ENCODE data around the gene ULK4.

ULK4 gene

DNA sequence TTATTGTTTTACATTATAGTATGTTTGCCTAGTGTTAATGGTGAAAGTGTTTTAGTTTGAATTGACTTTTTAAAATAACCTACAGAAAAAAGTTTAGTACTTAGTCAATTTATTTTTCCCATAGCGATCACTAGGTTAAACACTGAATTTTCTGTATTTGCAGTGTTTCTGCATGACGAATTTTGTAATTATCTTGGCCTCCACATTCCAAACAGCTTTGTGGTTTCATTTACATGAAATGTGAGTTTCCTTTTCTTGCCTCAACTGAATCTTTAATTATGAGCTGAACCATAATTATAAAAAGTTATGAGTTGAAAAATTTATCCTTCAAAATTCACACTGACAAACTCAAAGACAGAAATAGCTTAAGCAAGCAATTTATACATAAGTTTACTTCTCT is 527.1 kb downstream of the ULK4 start:
- H3K9me3 Mint-ChIP-seq, result no peaks in the 10 kb centered on the region
- H3K27ac Mint-ChIP-seq, result no peak overlapping the region
- no peaks in the 10 kb centered on the region for H3K4me1 Mint-ChIP-seq (ENCODE audit: low read depth in 2 of 2)
- H3K27me3 Mint-ChIP-seq, result no peaks in the 10 kb centered on the region
- ATAC-seq (replicated peaks) (no peak), DNase-seq (no peak)
- peaks cover 3% of the 10 kb centered on the region for H3K36me3 Mint-ChIP-seq (ENCODE audit: insufficient read depth)
- H3K4me3 Mint-ChIP-seq, result no peak overlapping the region

DNA sequence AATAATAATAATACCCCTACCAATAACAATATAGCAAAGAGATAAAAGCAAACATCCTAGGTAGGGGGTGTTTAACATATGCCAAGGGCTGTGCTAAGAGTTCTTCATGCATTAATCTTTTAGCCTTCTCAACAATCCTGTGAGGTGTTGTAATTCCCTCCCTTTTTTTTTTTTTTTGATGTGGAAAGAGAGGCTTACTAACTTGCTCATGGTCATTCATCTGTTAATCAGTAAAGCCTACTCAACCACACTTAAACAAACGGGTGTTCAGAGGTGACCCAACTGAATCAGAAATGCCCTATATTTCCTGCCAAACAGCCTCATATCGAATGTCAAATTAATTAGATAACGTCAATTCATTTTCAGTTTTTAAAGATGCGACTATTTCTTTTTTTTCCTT is 530.5 kb downstream of the ULK4 start:
- H3K36me3 Mint-ChIP-seq (ENCODE audit: insufficient read depth), result peaks cover 3% of the 10 kb centered on the region
- H3K27me3 Mint-ChIP-seq, result peaks cover 0 to 16% of the 10 kb centered on the region in 2 donors
- no peak overlapping the region for H3K27ac Mint-ChIP-seq
- ATAC-seq (replicated peaks), result no peak
- DNase-seq, result no peak
- peaks cover under 1 to 3% of the 10 kb centered on the region in 2 donors for H3K9me3 Mint-ChIP-seq
- peaks cover 0 to 2% of the 10 kb centered on the region in 2 donors for H3K4me1 Mint-ChIP-seq (ENCODE audit: low read depth in 2 of 2)
- no peak overlapping the region for H3K4me3 Mint-ChIP-seq

DNA sequence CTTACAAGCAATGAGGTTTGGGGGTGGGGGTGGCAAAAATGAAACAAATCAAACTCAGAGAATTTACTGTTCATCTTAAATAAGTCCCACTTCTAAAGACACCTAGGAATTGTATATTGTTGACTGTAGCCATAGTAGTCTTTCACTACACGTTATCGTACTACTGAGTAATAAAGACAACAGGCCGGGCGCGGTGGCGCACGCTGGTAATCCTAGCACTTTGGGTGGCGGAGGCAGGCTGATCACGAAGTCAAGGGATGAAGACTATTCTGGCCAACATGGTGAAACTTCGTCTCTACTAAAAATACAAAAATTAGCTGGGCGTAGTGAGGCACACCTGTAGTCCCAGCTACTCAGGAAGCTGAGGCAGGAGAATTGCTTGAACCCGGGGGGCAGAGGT is 531.0 kb downstream of the ULK4 start:
- Mint-ChIP-seq H3K27me3 (peaks cover 0 to 19% of the 10 kb centered on the region in 2 donors), H3K36me3 (ENCODE audit: insufficient read depth) (peaks cover 3% of the 10 kb centered on the region), H3K4me1 (ENCODE audit: low read depth in 2 of 2) (peaks cover 0 to 7% of the 10 kb centered on the region in 2 donors), H3K9me3 (peaks cover 3 to 8% of the 10 kb centered on the region in 2 donors), H3K27ac (no peak overlapping the region), H3K4me3 (no peak overlapping the region)
- no peak for ATAC-seq (replicated peaks)
- DNase-seq, result no peak

DNA sequence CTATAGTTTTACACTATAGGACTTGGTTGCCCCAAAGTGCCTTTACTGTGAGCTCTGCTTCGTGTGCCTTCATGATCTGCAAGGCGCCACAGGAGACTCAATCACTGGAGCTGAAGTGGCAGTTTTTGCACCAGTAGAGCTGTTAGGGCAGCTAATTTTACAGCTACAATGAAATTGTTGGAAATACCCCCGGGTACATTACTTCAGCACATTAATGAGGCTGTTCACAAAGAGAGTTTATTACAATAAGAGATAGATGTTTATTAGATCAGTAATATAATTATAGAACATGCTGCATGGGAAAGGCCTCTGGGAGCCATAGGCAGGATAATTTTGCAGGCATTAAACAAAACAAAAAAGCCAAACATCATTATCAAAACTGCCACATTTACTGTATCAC is 531.5 kb downstream of the ULK4 start:
- Mint-ChIP-seq H3K4me3 (no peak overlapping the region), H3K4me1 (ENCODE audit: low read depth in 2 of 2) (peaks cover 0 to 10% of the 10 kb centered on the region in 2 donors), H3K27ac (no peak overlapping the region), H3K36me3 (ENCODE audit: insufficient read depth) (peaks cover 3% of the 10 kb centered on the region), H3K9me3 (peaks cover 3 to 9% of the 10 kb centered on the region in 2 donors), H3K27me3 (peaks cover 0 to 19% of the 10 kb centered on the region in 2 donors)
- DNase-seq, result no peak
- no peak for ATAC-seq (replicated peaks)

DNA sequence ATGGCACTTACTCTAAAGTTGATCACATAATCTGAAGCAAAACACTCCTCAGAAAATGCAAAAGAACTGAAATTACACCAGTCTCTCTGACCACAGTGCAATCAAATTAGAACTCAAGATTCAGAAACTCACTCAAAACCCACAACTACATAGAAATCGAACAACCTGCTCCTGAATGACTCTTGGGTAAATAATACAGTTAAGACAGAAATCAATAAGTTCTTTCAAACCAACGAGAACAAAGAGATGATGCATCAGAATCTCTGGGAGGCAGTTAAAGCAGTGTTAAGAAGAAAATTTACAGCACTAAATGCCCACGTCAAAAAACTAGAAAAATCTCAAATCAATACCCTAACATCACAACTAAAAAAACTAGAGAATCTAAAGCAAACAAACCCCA is 535.4 kb downstream of the ULK4 start:
- Mint-ChIP-seq H3K9me3 (peaks cover 3 to 9% of the 10 kb centered on the region in 2 donors), H3K4me1 (ENCODE audit: low read depth in 2 of 2) (peaks cover 18 to 21% of the 10 kb centered on the region in 2 donors), H3K36me3 (ENCODE audit: insufficient read depth) (peaks cover 3% of the 10 kb centered on the region), H3K27me3 (peaks cover 0 to 19% of the 10 kb centered on the region in 2 donors), H3K4me3 (no peak overlapping the region), H3K27ac (no peak overlapping the region)
- DNase-seq, result no peak
- ATAC-seq (replicated peaks), result no peak

DNA sequence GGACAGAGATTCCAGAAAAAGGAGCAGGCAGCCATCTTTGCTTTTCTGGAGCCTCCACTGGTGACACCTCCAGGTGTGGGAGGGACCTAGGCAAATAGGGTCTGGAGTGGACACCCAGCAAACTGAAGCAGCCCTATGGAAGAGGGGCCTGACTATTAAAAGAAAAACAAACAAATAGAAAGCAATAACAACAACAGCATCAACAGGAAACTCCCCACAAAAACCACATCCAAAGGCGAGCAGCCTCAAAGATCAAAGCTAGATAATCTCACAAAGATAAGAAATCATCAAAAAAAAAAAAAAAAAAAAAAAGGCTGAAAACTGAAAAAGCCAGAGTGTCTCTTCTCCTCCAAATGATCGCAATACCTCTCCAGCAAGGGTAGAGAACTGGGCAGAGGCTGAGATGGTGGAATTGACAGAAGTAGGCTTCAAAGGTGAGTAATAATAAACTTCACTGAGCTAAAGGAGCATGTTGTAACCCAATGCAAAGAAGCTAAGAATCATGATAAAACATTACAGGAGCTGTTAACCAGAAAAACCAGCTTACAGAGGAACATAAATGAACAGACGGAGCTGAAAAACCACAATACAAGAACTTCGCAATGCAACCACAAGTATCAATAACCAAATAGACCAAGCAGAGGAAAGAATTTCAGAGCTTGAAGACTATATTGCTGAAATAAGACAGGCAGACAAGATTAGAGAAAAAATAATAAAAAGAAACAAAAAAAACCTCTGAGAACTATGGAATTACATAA is 537.2 kb downstream of the ULK4 start:
- ATAC-seq (replicated peaks) (peak; percentile 22), DNase-seq (no peak)
- no peaks in the 10 kb centered on the region for H3K36me3 Mint-ChIP-seq (ENCODE audit: insufficient read depth)
- peak overlapping the region; percentile 32 to 85 for H3K27ac Mint-ChIP-seq
- H3K27me3 Mint-ChIP-seq, result peaks cover 0 to 19% of the 10 kb centered on the region in 2 donors
- peak overlapping the region; percentile 60 to 67 for H3K4me3 Mint-ChIP-seq
- peaks cover 3 to 9% of the 10 kb centered on the region in 2 donors for H3K9me3 Mint-ChIP-seq
- H3K4me1 Mint-ChIP-seq (ENCODE audit: low read depth in 2 of 2), result peaks cover 20 to 24% of the 10 kb centered on the region in 2 donors

DNA sequence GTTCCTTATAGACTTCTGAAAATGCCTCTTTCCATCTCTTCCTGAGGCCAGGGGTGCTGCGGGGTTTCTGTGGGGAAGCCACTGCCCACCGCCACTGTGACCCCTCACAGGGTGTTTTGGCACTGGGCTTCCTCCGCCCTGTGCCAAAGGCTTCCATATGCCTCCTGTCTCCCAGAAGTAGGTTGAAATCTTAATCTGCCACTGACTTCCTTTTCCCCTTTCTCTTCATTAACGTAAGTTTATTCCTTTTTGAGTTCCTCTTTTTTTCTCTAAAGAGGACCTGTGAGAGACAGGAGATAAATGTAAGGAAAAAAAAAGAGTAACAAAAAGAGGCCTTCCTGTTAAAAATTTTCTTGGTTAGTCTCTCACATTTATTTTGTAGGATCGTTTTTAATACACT is 542.1 kb downstream of the ULK4 start:
- no peaks in the 10 kb centered on the region for H3K9me3 Mint-ChIP-seq
- no peaks in the 10 kb centered on the region for H3K36me3 Mint-ChIP-seq (ENCODE audit: insufficient read depth)
- H3K4me1 Mint-ChIP-seq (ENCODE audit: low read depth in 2 of 2), result peaks cover 21 to 28% of the 10 kb centered on the region in 2 donors
- no peak for ATAC-seq (replicated peaks)
- H3K27ac Mint-ChIP-seq, result no peak overlapping the region
- peak overlapping the region; percentile 1 for H3K4me3 Mint-ChIP-seq
- H3K27me3 Mint-ChIP-seq, result no peaks in the 10 kb centered on the region
- DNase-seq, result no peak

DNA sequence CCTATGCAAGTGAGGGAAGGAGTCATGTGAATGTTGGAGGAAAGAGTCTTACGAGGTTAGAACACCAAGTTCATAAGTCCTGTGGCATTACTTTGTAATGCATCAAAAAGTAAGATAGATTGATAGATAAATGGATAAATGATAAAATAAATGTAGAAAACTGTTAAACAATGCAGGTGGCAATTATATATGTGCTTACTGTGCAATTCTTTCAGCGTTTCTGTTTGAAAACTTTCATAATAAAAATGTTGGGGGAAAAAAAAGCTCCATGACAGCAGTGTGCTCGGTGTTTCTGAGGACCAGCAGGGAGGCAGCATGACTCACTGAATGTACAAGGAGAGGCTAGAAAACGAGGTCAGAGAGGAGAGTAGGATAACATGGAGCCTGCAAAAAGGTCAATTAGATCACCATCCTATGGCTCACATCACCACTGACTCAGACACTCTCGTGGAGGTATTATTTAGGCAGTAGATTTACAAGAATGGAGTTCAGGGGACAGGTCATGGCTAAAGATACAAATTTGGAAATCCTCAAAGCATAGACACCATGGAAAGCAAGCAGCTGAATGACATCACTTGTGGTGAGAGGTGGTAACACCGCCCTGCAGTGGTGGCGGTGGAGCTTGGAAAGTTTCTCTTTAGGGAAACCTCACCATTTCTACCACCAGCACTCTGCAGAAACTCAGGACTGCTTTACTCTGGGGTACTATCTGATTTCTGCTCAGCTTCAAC is 542.8 kb downstream of the ULK4 start:
- H3K36me3 Mint-ChIP-seq (ENCODE audit: insufficient read depth), result no peaks in the 10 kb centered on the region
- H3K4me3 Mint-ChIP-seq, result peak overlapping the region; percentile 1
- no peaks in the 10 kb centered on the region for H3K9me3 Mint-ChIP-seq
- H3K27ac Mint-ChIP-seq, result peak overlapping the region; percentile 0 to 21
- DNase-seq, result peak; percentile 1 to 6 (median 3)
- peak; percentile 86 for ATAC-seq (replicated peaks)
- H3K27me3 Mint-ChIP-seq, result no peaks in the 10 kb centered on the region
- H3K4me1 Mint-ChIP-seq (ENCODE audit: low read depth in 2 of 2), result peaks cover 16 to 22% of the 10 kb centered on the region in 2 donors

DNA sequence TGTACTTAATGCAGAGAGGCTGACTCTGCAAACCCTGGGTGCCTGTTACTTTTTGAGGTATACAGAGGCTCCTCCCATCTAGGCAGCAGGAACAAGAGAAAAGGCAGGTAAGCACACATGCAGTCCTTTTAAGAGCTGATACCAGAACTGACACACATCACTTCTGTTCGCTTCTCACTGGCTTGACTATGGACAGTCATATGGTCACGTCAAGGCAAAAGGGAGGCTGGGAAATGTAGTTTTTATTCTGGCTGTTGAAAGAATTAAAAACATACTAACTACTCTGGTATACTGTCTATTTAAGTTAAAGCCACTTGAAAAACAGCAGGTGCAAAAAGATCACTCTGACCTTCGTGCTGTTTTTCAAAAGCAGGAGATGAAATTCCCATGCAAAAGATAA is 544.3 kb downstream of the ULK4 start:
- Mint-ChIP-seq H3K4me3 (no peak overlapping the region), H3K4me1 (ENCODE audit: low read depth in 2 of 2) (peaks cover 16% of the 10 kb centered on the region in 2 donors), H3K27me3 (no peaks in the 10 kb centered on the region), H3K27ac (no peak overlapping the region), H3K36me3 (ENCODE audit: insufficient read depth) (no peaks in the 10 kb centered on the region), H3K9me3 (no peaks in the 10 kb centered on the region)
- DNase-seq, result no peak
- no peak for ATAC-seq (replicated peaks)

DNA sequence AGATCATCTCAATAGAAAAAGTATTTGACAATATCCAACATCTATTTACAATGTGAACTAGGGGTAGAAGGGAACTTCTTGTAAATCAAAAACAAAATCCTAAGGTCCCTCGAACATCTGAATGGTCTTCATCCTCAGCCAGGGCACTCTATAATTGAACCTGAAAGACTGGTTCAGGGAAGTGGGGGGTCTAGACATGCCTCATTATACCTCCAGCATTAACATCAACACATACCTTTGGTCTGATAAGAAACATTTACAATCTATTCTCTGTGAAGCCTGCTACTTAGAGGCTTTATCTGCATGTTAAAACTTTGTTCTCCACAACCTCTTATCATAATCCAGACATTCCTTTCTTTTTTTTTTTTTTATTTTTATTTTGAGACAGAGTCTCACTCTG is 550.8 kb downstream of the ULK4 start:
- H3K4me1 Mint-ChIP-seq (ENCODE audit: low read depth in 2 of 2), result peaks cover 0 to 6% of the 10 kb centered on the region in 2 donors
- no peaks in the 10 kb centered on the region for H3K27me3 Mint-ChIP-seq
- ATAC-seq (replicated peaks) (no peak), DNase-seq (no peak)
- no peak overlapping the region for H3K4me3 Mint-ChIP-seq
- no peak overlapping the region for H3K27ac Mint-ChIP-seq
- H3K9me3 Mint-ChIP-seq, result no peaks in the 10 kb centered on the region
- H3K36me3 Mint-ChIP-seq (ENCODE audit: insufficient read depth), result no peaks in the 10 kb centered on the region

DNA sequence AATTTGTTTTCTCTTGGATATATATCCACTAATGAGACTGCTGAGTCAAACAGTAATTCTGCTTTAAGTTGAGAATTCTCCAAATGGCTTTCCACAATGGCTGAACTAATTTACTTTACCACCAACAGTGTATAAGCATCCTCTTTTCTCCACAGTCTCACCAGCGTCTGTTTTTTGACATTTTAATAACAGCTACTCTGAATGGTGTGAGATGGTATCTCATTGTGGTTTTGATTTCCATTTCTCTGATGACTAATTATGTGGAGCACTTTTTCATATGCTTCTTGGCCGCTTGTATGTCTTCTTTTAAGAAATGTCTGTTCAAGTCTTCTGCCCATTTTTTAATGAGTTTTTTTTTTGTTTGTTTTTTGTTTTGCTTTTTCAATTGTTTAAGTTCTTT is 556.4 kb downstream of the ULK4 start:
- H3K36me3 Mint-ChIP-seq (ENCODE audit: insufficient read depth), result no peaks in the 10 kb centered on the region
- peak; percentile 49 for ATAC-seq (replicated peaks)
- H3K4me1 Mint-ChIP-seq (ENCODE audit: low read depth in 2 of 2), result peaks cover 3 to 10% of the 10 kb centered on the region in 2 donors
- DNase-seq, result no peak
- no peaks in the 10 kb centered on the region for H3K9me3 Mint-ChIP-seq
- H3K4me3 Mint-ChIP-seq, result no peak overlapping the region
- no peak overlapping the region for H3K27ac Mint-ChIP-seq
- H3K27me3 Mint-ChIP-seq, result no peaks in the 10 kb centered on the region

DNA sequence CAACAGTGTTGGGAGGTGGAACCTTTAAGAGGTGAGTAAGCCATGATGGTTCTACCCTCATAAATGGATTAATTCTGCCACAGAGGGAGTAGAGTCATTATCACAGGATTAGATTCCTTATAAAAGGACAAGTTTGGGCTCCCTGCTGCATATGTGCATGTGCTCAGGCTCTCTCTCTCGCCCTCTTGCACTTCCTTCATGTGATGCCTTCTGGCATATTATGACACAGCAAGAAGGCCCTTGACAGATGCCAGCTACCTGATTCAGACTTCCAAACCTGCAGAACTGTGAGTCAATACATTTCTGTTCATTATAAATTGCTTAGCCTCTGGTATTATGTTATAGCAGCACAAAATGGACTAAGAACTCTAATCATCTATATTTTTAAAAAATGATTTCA is 557.3 kb downstream of the ULK4 start:
- Mint-ChIP-seq H3K27me3 (no peaks in the 10 kb centered on the region), H3K4me1 (ENCODE audit: low read depth in 2 of 2) (peaks cover 3 to 10% of the 10 kb centered on the region in 2 donors), H3K9me3 (no peaks in the 10 kb centered on the region), H3K27ac (no peak overlapping the region), H3K36me3 (ENCODE audit: insufficient read depth) (no peaks in the 10 kb centered on the region), H3K4me3 (no peak overlapping the region)
- no peak for ATAC-seq (replicated peaks)
- no peak for DNase-seq

DNA sequence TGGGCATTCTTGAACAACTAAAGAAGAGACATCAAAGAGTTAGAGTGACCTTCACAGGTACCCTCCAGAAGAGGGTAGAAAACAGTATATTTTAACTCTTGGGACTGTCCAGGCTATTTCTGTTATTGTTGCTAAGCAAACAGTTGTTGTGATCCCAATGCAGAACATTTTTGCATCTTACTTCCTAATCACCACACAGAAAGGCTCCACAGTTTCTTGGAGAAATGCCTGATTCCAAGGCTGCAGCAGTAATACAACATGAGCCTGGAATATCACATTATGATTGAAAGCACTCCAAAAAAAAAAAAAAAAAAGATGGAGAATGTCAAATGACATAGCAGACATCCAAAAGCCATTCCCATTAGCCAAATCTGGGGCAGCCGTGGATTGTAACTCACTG is 567.0 kb downstream of the ULK4 start:
- H3K27ac Mint-ChIP-seq, result no peak overlapping the region
- no peak overlapping the region for H3K4me3 Mint-ChIP-seq
- DNase-seq, result no peak
- H3K4me1 Mint-ChIP-seq (ENCODE audit: low read depth in 2 of 2), result no peaks in the 10 kb centered on the region
- no peak for ATAC-seq (replicated peaks)
- no peaks in the 10 kb centered on the region for H3K36me3 Mint-ChIP-seq (ENCODE audit: insufficient read depth)
- no peaks in the 10 kb centered on the region for H3K9me3 Mint-ChIP-seq
- H3K27me3 Mint-ChIP-seq, result no peaks in the 10 kb centered on the region
